CD4-positive, CD25-positive, alpha-beta regulatory T cell (primary cell): ENCODE data around the gene ARHGEF11. TPM values are rescaled to one million over a fixed set of nuclear protein-coding genes. Genes with fewer than 3 reads are reported as not detected.

Source experiments
- ATAC-seq, 2 donors: fragments of 150-1000 bp; cut with Tn5 transposase; one replicate each; pipeline ENCODE4 v1.10.0; 2021; ENCODE audit warnings: low read depth in 2 of 2, moderate number of reproducible peaks in 2 of 2, moderate library complexity in 1 of 2
- DNase-seq, 3 donors: peaks; one replicate each; pipeline versions ENCODE4 v3.0.0 to v3.0.0-alpha.2; 2012 to 2022; ENCODE audit warnings: mixed read lengths in 1 of 3
- H3K27ac ChIP-seq: one replicate; pipeline ENCODE4 v1.7.0; 2013; ENCODE audit warnings: mild to moderate bottlenecking, low read length; ENCODE audit not compliant: insufficient read depth, poor library complexity, severe bottlenecking
- H3K27me3 ChIP-seq: one replicate; pipeline ENCODE4 v1.7.0; 2013; ENCODE audit warnings: low read length; ENCODE audit not compliant: control insufficient read depth, insufficient read depth
- H3K36me3 ChIP-seq: one replicate; pipeline ENCODE4 v1.7.0; 2013; ENCODE audit warnings: mild to moderate bottlenecking, low read length, moderate library complexity; ENCODE audit not compliant: control insufficient read depth, insufficient read depth
- H3K4me1 ChIP-seq: 2 replicates; pipeline ENCODE4 v1.7.0; 2013; ENCODE audit warnings: mild to moderate bottlenecking, low read length; ENCODE audit not compliant: insufficient read depth, control insufficient read depth, poor library complexity, severe bottlenecking
- H3K4me3 ChIP-seq: one replicate; pipeline ENCODE4 v1.7.0; 2013; ENCODE audit warnings: low read depth, mild to moderate bottlenecking, low read length, moderate library complexity
- H3K9me3 ChIP-seq, 2 experiments: 1 replicate in 1 of 2; 2 replicates in 1 of 2; pipeline ENCODE4 v1.7.0; 2013; ENCODE audit warnings: low read length in 2 of 2, mild to moderate bottlenecking in 1 of 2, moderate library complexity in 1 of 2; ENCODE audit not compliant: control insufficient read depth in 2 of 2
- H3K27ac Mint-ChIP-seq, 3 donors: one replicate each; pipeline ENCODE4 v1.8.0; 2020 to 2022; ENCODE audit warnings: mild to moderate bottlenecking in 3 of 3, mixed read lengths in 3 of 3, moderate library complexity in 2 of 3
- H3K27me3 Mint-ChIP-seq: one replicate; pipeline ENCODE4 v1.8.0; 2022; ENCODE audit warnings: mild to moderate bottlenecking, mixed read lengths
- H3K36me3 Mint-ChIP-seq: one replicate; pipeline ENCODE4 v1.8.0; 2020; ENCODE audit warnings: mixed read lengths
- H3K4me1 Mint-ChIP-seq, 4 donors: one replicate each; pipeline ENCODE4 v1.8.0; 2020 to 2022; ENCODE audit warnings: mixed read lengths in 4 of 4, mild to moderate bottlenecking in 1 of 4
- H3K4me3 Mint-ChIP-seq, 4 donors: one replicate each; pipeline ENCODE4 v1.8.0; 2020 to 2022; ENCODE audit warnings: mild to moderate bottlenecking in 4 of 4, mixed read lengths in 4 of 4, moderate library complexity in 3 of 4
- H3K9me3 Mint-ChIP-seq, 7 donors: one replicate each; pipeline ENCODE4 v1.8.0; 2020 to 2022; ENCODE audit warnings: mixed read lengths in 7 of 7, mild to moderate bottlenecking in 3 of 7, moderate library complexity in 2 of 7
- polyA plus RNA-seq, 4 donors: library from polyadenylated mRNA; unstranded; fragments of 300-500 nt; fragmentation: Illumina TruSeq; gene quantifications; one replicate each; pipeline ENCODE4 v1.2.3, GENCODE V29; 2021
- total RNA-seq: library from RNA; stranded (reverse); gene quantifications from one replicate; pipeline ENCODE4 v1.2.3, GENCODE V29; 2022

The ARHGEF11 gene
- total and polyA plus RNA-seq, 5 donors from 2014 or later, result 18.2 to 39.4 (median 20.8) TPM

DNA sequence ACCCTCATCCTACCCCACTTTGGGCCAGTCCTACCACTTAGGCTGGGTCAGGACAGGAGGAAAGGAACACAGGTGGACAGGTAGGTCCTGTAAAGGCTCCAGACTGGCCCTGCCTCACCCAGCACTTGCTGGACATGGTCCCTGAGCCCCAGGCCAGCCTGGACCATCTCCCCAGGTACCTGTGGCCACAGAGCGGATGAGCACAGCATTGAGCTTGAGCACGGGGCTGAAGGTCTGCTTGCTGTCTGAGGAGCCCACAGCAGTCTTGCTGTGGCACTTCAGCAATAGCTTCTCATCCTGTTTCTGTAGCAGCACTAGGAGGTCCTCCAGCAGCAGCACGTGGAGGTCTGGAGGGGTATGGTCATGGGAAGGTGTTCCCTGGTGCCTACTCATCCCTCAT, 101.8 kb downstream of the ARHGEF11 start:
- H3K36me3 ChIP-seq, result peaks cover 84% of the 10 kb centered on the region
- no peak overlapping the region for H3K4me3 ChIP-seq
- ATAC-seq (no peak), DNase-seq (no peak)
- H3K4me3 Mint-ChIP-seq, result no peak overlapping the region
- H3K27ac ChIP-seq, result no peak overlapping the region
- H3K27me3 ChIP-seq, result no peaks in the 10 kb centered on the region
- H3K4me1 Mint-ChIP-seq, result peaks cover 0 to 4% (median 0%) of the 10 kb centered on the region in 4 donors
- H3K4me1 ChIP-seq, result no peaks in the 10 kb centered on the region
- H3K27ac Mint-ChIP-seq, result peak overlapping the region in 2 of 3 donors; percentile 27 to 75
- no peaks in the 10 kb centered on the region for H3K27me3 Mint-ChIP-seq
- H3K9me3 Mint-ChIP-seq, result no peaks in the 10 kb centered on the region
- peaks cover 58% of the 10 kb centered on the region for H3K36me3 Mint-ChIP-seq
- no peaks in the 10 kb centered on the region for H3K9me3 ChIP-seq

DNA sequence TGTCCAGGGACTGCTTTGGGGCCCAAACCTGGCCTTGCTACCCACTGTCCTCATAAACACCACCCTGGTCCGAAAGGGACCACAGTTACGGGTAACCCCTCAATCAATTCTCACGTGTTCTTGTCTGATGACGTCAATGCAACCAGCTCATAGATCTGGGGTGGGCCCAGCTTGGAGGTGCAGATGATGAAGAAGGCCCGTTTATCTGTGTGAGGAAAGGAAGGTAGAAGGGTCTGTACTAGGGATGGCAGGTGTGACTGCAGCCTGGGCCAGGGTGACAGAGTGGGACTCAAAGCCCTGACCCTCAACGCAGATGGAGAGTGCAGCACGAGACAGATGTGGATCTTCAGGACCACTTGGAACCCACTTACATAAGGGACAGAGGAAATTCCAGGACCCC, 103.0 kb downstream of the ARHGEF11 start:
- Mint-ChIP-seq H3K4me1 (peaks cover 0 to 4% (median 0%) of the 10 kb centered on the region in 4 donors), H3K27me3 (no peaks in the 10 kb centered on the region), H3K4me3 (no peak overlapping the region), H3K36me3 (peaks cover 57% of the 10 kb centered on the region), H3K9me3 (no peaks in the 10 kb centered on the region), H3K27ac (no peak overlapping the region)
- DNase-seq (no peak), ATAC-seq (no peak)
- H3K4me3 ChIP-seq, result no peak overlapping the region
- H3K4me1 ChIP-seq, result no peaks in the 10 kb centered on the region
- no peaks in the 10 kb centered on the region for H3K9me3 ChIP-seq
- H3K27me3 ChIP-seq, result no peaks in the 10 kb centered on the region
- H3K36me3 ChIP-seq, result peaks cover 76% of the 10 kb centered on the region
- H3K27ac ChIP-seq, result no peak overlapping the region

DNA sequence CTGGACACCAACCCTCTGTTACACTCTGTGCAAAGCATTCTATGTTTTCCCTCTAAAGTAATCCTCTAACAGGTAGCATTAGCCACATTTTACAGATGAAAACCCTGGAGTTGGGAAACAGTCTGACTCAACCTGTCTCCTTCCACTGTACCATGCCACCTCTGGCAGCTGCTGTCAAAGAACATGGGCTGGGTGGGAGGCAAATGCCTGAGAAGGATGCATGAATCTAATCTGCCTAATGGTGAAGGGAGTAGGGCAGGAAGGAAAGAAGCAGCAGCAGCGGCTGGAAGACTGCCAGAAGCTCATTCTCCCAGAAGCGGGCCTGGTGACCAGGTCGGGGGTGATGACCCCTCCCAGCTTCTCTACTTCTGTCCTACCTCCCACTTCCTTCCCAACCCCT, 103.4 kb downstream of the ARHGEF11 start:
- Mint-ChIP-seq H3K9me3 (no peaks in the 10 kb centered on the region), H3K27ac (no peak overlapping the region), H3K27me3 (no peaks in the 10 kb centered on the region), H3K4me1 (peaks cover 0 to 4% (median 0%) of the 10 kb centered on the region in 4 donors), H3K36me3 (peaks cover 55% of the 10 kb centered on the region), H3K4me3 (no peak overlapping the region)
- no peak overlapping the region for H3K4me3 ChIP-seq
- ATAC-seq, result no peak
- DNase-seq, result no peak
- no peak overlapping the region for H3K27ac ChIP-seq
- no peaks in the 10 kb centered on the region for H3K9me3 ChIP-seq
- H3K27me3 ChIP-seq, result no peaks in the 10 kb centered on the region
- peaks cover 75% of the 10 kb centered on the region for H3K36me3 ChIP-seq
- no peaks in the 10 kb centered on the region for H3K4me1 ChIP-seq

DNA sequence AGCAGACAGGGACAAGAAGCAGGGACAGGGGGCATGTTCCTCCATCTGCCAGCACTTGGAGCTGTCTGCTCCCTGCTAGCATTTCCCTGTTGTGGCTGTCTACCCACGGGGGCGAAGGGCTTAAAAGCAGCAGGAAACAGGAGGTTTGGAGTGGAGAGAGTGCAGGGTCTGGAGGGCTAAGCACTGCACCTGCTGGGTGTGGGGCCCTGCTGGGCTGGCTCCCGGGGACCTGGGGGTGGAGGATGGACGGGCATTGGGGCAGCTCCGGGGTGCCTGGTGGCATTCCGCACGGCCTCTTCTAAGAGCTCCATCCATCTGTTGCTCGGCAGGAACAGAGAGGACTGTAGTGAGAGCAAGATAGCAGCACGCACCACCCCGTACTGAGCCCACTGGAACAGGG, 103.9 kb downstream of the ARHGEF11 start:
- Histone ChIP-seq H3K36me3 (peaks cover 71% of the 10 kb centered on the region), H3K4me3 (no peak overlapping the region), H3K27me3 (no peaks in the 10 kb centered on the region), H3K9me3 (no peaks in the 10 kb centered on the region), H3K4me1 (no peaks in the 10 kb centered on the region), H3K27ac (no peak overlapping the region)
- ATAC-seq (no peak), DNase-seq (no peak)
- H3K36me3 Mint-ChIP-seq, result peaks cover 52% of the 10 kb centered on the region
- H3K27me3 Mint-ChIP-seq, result no peaks in the 10 kb centered on the region
- peaks cover 0 to 4% (median 0%) of the 10 kb centered on the region in 4 donors for H3K4me1 Mint-ChIP-seq
- no peak overlapping the region for H3K27ac Mint-ChIP-seq
- H3K4me3 Mint-ChIP-seq, result no peak overlapping the region
- H3K9me3 Mint-ChIP-seq, result no peaks in the 10 kb centered on the region

DNA sequence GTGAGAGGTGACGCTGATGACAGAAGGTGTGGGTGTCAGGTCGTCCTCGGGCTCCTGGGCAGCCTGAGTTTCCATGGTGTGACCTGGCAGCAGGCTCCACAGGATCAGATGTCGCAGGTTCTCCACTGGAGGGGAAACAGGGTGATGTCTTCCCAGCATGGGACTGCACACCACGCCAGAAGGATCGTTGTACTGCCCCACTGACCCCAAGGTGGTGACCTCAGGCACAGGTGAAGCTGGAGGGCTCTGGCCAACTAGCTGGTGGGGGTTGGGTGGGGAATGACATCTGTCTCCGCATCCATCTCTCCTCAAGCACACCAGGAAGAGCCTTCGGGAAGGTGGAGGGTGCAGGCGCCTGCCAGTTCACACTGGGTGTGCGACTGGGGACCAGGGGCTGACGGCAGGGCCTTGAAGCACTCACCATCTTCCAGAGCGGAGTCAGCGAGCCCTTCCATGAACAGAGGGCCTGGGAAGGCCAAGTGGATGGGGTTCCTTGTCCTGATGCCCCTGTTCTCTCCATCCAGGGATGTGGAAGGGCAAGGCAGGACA, 105.7 kb downstream of the ARHGEF11 start:
- H3K4me1 ChIP-seq, result no peaks in the 10 kb centered on the region
- ATAC-seq, result no peak
- Mint-ChIP-seq H3K27ac (no peak overlapping the region), H3K36me3 (peaks cover 38% of the 10 kb centered on the region), H3K27me3 (no peaks in the 10 kb centered on the region), H3K9me3 (no peaks in the 10 kb centered on the region), H3K4me3 (no peak overlapping the region), H3K4me1 (peaks cover 0 to 4% (median 0%) of the 10 kb centered on the region in 4 donors)
- H3K4me3 ChIP-seq, result no peak overlapping the region
- DNase-seq, result no peak
- no peak overlapping the region for H3K27ac ChIP-seq
- peaks cover 55% of the 10 kb centered on the region for H3K36me3 ChIP-seq
- no peaks in the 10 kb centered on the region for H3K27me3 ChIP-seq
- no peaks in the 10 kb centered on the region for H3K9me3 ChIP-seq

DNA sequence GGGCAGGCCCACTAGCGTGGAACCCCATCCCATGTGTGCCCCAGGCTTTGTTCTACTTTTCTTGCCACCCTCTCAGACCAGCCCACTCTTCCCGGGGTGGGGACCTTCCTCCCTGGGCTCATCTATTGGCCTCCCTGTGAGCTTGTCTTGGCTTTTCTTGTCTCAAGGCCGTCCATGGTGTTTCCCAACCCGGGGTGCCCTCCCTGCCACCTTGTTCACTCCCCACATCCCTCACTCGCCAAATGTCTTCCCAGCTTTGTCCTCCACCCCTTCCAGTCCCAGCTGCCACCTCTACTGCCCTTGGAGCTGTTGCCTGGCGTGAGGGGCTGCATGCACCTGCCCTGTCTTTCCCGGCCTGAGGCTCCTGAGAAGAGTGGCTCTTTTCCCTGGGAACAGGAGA, 106.7 kb downstream of the ARHGEF11 start:
- no peaks in the 10 kb centered on the region for H3K4me1 ChIP-seq
- no peak overlapping the region for H3K4me3 ChIP-seq
- H3K4me1 Mint-ChIP-seq, result no peaks in the 10 kb centered on the region
- H3K9me3 Mint-ChIP-seq, result no peaks in the 10 kb centered on the region
- no peaks in the 10 kb centered on the region for H3K9me3 ChIP-seq
- H3K27me3 ChIP-seq, result no peaks in the 10 kb centered on the region
- peak overlapping the region in 2 of 3 donors; percentile 33 to 86 for H3K27ac Mint-ChIP-seq
- H3K4me3 Mint-ChIP-seq, result peak overlapping the region in 1 of 4 donors; percentile 58
- peaks cover 28% of the 10 kb centered on the region for H3K36me3 Mint-ChIP-seq
- ATAC-seq (no peak), DNase-seq (no peak)
- no peaks in the 10 kb centered on the region for H3K27me3 Mint-ChIP-seq
- H3K27ac ChIP-seq, result no peak overlapping the region
- H3K36me3 ChIP-seq, result peaks cover 46% of the 10 kb centered on the region

DNA sequence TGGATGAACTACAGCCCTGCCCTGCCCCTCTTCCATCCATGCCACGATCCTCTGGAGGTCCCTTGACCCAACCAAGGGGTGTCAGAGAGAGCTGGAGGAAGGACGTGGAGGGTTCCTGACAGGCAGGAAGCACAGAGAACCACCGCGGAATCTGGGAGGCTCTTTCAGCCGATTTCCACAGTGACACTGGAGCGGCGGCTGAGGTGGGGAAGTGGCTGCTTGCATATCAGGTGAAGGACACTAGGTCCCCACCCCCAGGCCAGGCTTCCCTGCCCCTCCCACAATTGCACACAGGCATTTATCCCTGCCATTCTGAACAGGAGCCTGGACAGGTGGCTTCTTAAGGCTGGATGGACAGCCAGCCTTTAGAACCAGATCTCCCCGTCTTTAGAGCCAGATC, 107.7 kb downstream of the ARHGEF11 start:
- Histone ChIP-seq H3K27me3 (no peaks in the 10 kb centered on the region), H3K36me3 (peaks cover 42% of the 10 kb centered on the region), H3K27ac (no peak overlapping the region), H3K9me3 (no peaks in the 10 kb centered on the region), H3K4me1 (no peaks in the 10 kb centered on the region), H3K4me3 (no peak overlapping the region)
- Mint-ChIP-seq H3K27me3 (peaks cover 5% of the 10 kb centered on the region), H3K4me1 (no peaks in the 10 kb centered on the region), H3K4me3 (no peak overlapping the region), H3K27ac (peak overlapping the region in 1 of 3 donors; percentile 72), H3K9me3 (no peaks in the 10 kb centered on the region), H3K36me3 (peaks cover 28% of the 10 kb centered on the region)
- DNase-seq (no peak), ATAC-seq (no peak)

DNA sequence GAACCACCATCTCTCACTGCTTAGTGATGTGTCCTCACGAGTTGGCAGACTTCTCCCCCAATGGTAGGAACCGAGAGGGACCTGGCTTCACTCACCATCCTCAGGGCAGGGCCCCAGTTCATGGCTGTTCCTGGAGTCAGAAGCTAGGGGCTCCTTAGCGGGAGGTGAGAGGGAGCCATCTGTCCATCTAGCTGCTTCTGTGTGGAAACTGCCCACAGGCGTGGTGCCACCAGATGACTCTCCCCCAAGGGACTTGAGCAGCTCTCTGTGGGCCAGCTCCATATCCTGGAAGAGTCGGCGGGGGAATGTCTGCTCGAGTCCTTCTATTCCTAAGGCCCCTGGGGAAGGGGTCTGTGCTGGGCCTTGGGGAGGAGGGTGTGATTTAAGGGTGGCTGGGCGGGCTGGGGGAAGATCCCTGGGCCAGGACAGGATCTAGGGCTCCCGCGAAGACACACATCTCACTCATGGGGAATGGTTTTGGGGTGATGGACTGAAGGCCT, 108.8 kb downstream of the ARHGEF11 start:
- Mint-ChIP-seq H3K4me3 (no peak overlapping the region), H3K4me1 (peaks cover 0 to under 1% (median 0%) of the 10 kb centered on the region in 4 donors), H3K36me3 (peaks cover 20% of the 10 kb centered on the region), H3K27me3 (peaks cover 16% of the 10 kb centered on the region), H3K27ac (no peak overlapping the region), H3K9me3 (no peaks in the 10 kb centered on the region)
- DNase-seq (no peak), ATAC-seq (no peak)
- no peaks in the 10 kb centered on the region for H3K9me3 ChIP-seq
- H3K4me1 ChIP-seq, result no peaks in the 10 kb centered on the region
- H3K36me3 ChIP-seq, result peaks cover 32% of the 10 kb centered on the region
- no peak overlapping the region for H3K4me3 ChIP-seq
- no peak overlapping the region for H3K27ac ChIP-seq
- no peaks in the 10 kb centered on the region for H3K27me3 ChIP-seq
